ENCODE measurements around the gene EIF4A3.
"Not testable (repeated sequence)": the region's sequence is repeated elsewhere in the genome, so short reads cannot be mapped to it uniquely, and the experiment has no call there.

The EIF4A3 gene

GRCh38 chr17:80096561-80097021, 50.3 kb downstream of the EIF4A3 start:
- Mint-ChIP-seq H3K27me3 (ENCODE audit: low read depth) (peaks cover 6% of the 10 kb centered on the region), H3K9me3 (no peaks in the 10 kb centered on the region), H3K4me1 (peaks cover 19% of the 10 kb centered on the region), H3K36me3 (ENCODE audit: low read depth) (peaks cover 4% of the 10 kb centered on the region), H3K27ac (no peak overlapping the region), H3K4me3 (no peak overlapping the region)
- TF ChIP-seq CTCF (IDR thresholded peaks at IDR 0.05; ENCODE audit: unreplicated experiment in 3 of 3): no peak

- H3K9me3 Mint-ChIP-seq: no peaks in the 10 kb centered on the region
- no peak for TF ChIP-seq CTCF (IDR thresholded peaks at IDR 0.05; ENCODE audit: unreplicated experiment in 3 of 3)
- peaks cover 6% of the 10 kb centered on the region for H3K36me3 Mint-ChIP-seq (ENCODE audit: low read depth)
- H3K27me3 Mint-ChIP-seq (ENCODE audit: low read depth): peaks cover 6% of the 10 kb centered on the region
- H3K4me3 Mint-ChIP-seq: no peak overlapping the region
- peaks cover 18% of the 10 kb centered on the region for H3K4me1 Mint-ChIP-seq
- no peak overlapping the region for H3K27ac Mint-ChIP-seq
These were observed 51.0 kb downstream of the EIF4A3 start for GRCh38 chr17:80095844-80096475.

- peaks cover 6% of the 10 kb centered on the region for H3K27me3 Mint-ChIP-seq (ENCODE audit: low read depth)
- TF ChIP-seq CTCF (IDR thresholded peaks at IDR 0.05; ENCODE audit: unreplicated experiment in 3 of 3): no peak
These were observed 51.7 kb downstream of the EIF4A3 start for GRCh38 chr17:80095038-80095843.

GRCh38 chr17:80092959-80093358, 54.0 kb downstream of the EIF4A3 start:
- no peak overlapping the region for H3K4me3 Mint-ChIP-seq
- peaks cover 6% of the 10 kb centered on the region for H3K27me3 Mint-ChIP-seq (ENCODE audit: low read depth)
- no peaks in the 10 kb centered on the region for H3K9me3 Mint-ChIP-seq
- H3K36me3 Mint-ChIP-seq (ENCODE audit: low read depth): peaks cover 10% of the 10 kb centered on the region
- TF ChIP-seq CTCF (IDR thresholded peaks at IDR 0.05; ENCODE audit: unreplicated experiment in 3 of 3): no peak
- no peak overlapping the region for H3K27ac Mint-ChIP-seq
- peaks cover 12% of the 10 kb centered on the region for H3K4me1 Mint-ChIP-seq

More at GRCh38 chr17:80095038-80095843, 51.7 kb downstream of the EIF4A3 start:
- H3K4me1 Mint-ChIP-seq: peaks cover 13% of the 10 kb centered on the region
- H3K9me3 Mint-ChIP-seq: no peaks in the 10 kb centered on the region
- peaks cover 10% of the 10 kb centered on the region for H3K36me3 Mint-ChIP-seq (ENCODE audit: low read depth)
- H3K27ac Mint-ChIP-seq: no peak overlapping the region
- no peak overlapping the region for H3K4me3 Mint-ChIP-seq

- no peaks in the 10 kb centered on the region for H3K4me1 Mint-ChIP-seq
- H3K36me3 Mint-ChIP-seq (ENCODE audit: low read depth): peaks cover 10% of the 10 kb centered on the region
- no peaks in the 10 kb centered on the region for H3K27me3 Mint-ChIP-seq (ENCODE audit: low read depth)
- no peaks in the 10 kb centered on the region for H3K9me3 Mint-ChIP-seq
- no peak overlapping the region for H3K27ac Mint-ChIP-seq
- no peak overlapping the region for H3K4me3 Mint-ChIP-seq
- TF ChIP-seq CTCF (IDR thresholded peaks at IDR 0.05; ENCODE audit: unreplicated experiment in 3 of 3): no peak
These were observed 55.6 kb downstream of the EIF4A3 start for GRCh38 chr17:80091376-80091775.

- not testable (repeated sequence) for H3K4me3 Mint-ChIP-seq; H3K27me3 Mint-ChIP-seq (ENCODE audit: low read depth); H3K9me3 Mint-ChIP-seq; H3K4me1 Mint-ChIP-seq; H3K27ac Mint-ChIP-seq
- H3K36me3 Mint-ChIP-seq (ENCODE audit: low read depth): peaks cover 10% of the 10 kb centered on the region
These were observed 56.8 kb downstream of the EIF4A3 start for GRCh38 chr17:80090164-80090563.

All from nephron (organoid).